GM18519 (cell line): ENCODE results near the gene TBX19.

Experiments
- ATAC-seq: cut with Tn5 transposase; IDR thresholded peaks from one replicate; pipeline ENCODE4 v1.9.1; 2021; ENCODE audit warnings: mild to moderate bottlenecking, moderate library complexity; ENCODE audit not compliant: unreplicated experiment, low FRiP score

The TBX19 gene

DNA sequence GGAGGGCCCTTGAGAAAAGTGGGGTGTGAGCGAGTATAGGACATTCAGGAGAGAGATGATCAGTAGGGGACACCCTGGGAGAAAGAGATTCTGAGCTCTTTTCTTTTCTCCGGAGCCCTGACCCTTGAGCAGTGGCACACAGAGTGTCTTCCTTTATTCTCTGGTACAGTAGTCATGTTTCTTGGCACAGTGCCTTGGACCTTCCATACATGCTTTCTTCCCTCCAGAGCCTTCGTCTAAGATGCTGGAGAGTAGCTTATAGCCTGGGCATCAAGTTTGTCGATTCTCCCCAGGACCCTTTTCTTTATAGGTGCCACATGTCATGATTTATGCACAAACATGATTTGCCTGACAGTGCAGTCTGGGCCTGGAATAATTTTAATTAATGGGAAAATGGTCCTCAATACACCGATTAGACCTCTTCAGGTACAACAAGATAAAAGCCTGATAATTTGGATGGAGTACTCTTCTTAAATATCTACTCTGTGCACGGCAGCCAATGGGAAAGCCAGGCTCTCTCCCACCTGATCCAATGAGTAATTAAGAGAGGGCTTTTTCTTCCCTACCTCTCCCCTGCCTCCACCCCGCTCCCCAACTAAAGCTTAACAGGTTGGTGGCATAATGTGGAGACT lies at the start of gene TBX19:
Gene TBX19, plus strand, starts transcription at position 582 of the 632 bp plus-strand sequence. CDS start 214 bp downstream, outside the sequence.
- no peak for ATAC-seq

GRCh38 chr1:168234846-168235547 lies 45.7 kb upstream of the TBX19 start:
- ATAC-seq, result peak; percentile 70

DNA sequence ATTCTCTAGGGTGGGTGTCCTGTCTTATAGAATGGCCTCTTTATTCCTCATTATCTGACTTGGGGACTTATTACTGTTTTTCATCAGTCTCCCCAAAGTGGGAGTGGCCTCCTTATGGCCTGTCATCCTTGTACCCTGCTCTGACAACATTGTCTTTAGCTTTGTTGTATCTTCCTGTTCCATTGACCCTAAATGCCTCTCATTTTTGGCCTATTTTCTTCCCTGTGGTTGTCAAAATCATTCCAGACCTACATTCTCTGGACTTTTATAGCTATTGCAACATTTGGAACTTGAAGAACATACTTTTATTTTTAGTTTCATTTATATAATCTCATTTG lies 45.2 kb upstream of the TBX19 start:
- ATAC-seq, result no peak

DNA sequence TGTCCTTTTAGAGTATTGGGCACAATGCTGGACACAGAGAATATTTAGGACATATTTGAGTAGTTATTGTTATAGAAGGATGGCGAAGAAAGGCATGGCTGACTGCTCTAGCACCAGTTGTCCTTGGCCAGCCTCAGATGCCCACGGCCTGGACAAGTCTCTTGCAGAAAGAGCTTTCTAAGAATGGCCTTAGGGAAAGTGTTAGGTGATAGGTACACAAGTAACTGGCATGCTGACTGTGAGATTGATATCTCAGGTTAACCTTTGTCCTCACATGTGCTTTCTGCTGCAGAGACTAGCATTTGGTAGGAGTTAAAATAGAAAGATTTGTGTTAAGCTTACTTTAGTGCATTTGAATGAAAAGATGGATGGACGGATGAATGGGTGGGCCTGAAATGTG lies 44.7 kb upstream of the TBX19 start:
- no peak for ATAC-seq

GRCh38 chr1:168236836-168237611 lies 43.7 kb upstream of the TBX19 start:
- ATAC-seq, result no peak

- ATAC-seq, result no peak
These were observed 37.5 kb upstream of the TBX19 start for GRCh38 chr1:168243198-168243597.

GRCh38 chr1:168243636-168244212 lies 37.0 kb upstream of the TBX19 start:
- ATAC-seq, result no peak

DNA sequence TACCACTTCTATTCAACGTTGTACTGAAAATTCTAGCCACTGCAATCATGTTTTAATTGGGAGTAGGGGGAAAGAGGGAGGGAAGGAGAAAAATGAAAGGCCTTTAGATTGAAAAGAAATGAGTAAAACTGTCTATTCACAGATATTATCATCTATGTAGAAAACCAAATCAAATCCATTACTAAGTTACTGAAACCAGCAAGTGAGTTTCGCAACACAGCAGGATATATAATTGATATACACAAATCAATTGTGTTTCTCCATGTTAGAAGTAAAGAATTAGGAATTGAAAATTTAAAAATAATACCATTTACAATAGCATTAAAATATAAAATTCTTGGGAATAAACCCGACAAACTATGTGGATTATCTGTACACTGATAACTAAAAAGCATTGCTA lies 35.6 kb upstream of the TBX19 start:
- no peak for ATAC-seq

DNA sequence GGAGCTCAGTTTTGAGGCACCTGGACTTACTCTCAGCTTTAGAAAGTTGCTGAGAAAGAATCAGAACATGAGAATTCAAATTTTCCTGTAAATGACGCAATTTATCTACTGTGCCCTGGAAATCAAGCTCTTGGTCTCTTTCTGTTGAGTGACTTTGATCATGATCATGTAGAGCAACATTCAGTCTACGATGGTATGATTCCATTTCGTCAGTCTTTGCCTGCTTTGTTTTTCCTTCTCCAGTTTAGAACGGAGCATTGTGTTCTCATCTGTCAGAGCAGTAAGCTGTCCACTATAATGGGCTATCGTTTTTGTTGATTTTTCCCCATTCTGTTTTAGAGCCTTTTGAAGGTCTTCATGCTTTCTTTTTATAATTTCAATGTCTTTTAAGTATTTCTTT lies 34.2 kb upstream of the TBX19 start:
- ATAC-seq, result no peak

- no peak for ATAC-seq
These were observed 28.4 kb upstream of the TBX19 start for GRCh38 chr1:168252204-168252733.

GRCh38 chr1:168256164-168256563 lies 24.5 kb upstream of the TBX19 start:
- no peak for ATAC-seq

DNA sequence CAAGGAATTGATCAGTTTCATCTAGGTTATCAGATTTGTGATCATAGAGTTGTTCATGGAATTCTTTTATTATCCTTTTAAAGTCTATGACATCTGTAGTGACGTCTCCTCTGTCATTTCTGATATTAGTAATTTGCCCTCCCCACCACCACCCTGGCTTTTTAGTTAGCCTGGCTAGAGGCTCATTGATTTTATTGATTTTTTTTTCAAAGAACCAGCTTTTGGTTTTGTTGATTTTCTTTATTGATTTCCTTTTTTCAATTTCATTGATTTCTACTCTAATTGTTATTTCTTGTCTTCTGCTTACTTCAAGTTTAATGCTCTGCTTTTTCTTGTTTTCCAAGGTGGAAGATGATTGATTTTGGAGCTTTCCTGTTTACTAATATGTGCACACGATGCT lies 23.3 kb upstream of the TBX19 start:
- no peak for ATAC-seq

DNA sequence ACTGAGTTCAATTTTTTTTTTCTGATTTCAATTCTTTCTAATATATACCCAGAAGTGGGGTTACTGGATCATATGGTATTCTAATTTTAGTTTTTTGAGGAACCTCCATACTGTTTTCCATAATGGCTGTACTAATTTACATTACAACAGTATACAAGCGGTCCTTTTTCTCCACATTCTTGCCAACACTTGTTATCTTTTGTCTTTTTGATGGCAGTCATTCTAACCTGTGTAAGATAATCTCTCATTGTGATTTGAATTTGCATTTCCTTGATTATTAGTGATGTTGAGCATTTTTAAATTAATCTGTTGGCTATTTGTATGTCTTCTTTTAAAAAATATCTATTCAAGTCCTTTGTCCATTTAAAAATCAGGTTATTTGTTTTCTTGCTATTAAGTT lies 21.1 kb upstream of the TBX19 start:
- ATAC-seq, result no peak

- no peak for ATAC-seq
These were observed 20.3 kb upstream of the TBX19 start for GRCh38 chr1:168260393-168260792.

- ATAC-seq, result no peak
These were observed 19.3 kb upstream of the TBX19 start for GRCh38 chr1:168261390-168261789.

DNA sequence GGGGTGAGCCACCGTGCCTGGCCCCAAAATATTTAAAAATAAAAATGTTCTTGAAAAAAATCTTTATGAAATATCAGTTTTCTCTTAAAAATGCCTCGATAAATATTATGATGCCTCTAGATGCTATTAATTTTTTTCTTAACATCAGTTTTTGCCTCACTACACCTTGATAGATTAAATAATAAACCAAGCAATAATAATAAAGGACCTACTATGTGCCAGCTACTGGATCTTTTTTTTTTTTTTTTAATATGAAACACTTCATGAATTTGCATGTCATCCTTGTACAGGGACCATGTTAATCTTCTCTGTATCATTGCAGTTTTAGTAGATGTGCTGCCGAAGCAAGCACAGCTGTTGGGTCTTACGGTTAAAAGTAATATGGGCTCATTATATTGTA lies 17.5 kb upstream of the TBX19 start:
- ATAC-seq, result no peak

DNA sequence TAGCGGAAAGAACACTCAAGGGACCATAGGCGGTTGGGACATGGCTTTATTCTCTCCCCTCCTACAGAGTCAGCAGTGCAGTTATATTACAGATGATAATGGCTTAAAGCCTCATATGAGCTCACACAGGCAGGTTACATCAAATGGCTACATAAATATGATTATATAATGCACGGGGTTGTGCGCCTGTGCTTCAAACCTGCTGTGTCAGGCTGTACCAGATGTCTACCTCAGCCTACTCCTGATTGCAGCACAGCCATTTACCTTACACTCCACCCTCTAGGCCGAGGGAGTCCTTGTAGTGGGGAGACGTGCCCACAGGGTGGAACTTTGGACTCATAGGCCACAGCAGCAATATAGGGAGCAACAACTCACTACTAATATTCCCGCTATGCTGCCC lies 16.4 kb upstream of the TBX19 start:
- ATAC-seq, result no peak

DNA sequence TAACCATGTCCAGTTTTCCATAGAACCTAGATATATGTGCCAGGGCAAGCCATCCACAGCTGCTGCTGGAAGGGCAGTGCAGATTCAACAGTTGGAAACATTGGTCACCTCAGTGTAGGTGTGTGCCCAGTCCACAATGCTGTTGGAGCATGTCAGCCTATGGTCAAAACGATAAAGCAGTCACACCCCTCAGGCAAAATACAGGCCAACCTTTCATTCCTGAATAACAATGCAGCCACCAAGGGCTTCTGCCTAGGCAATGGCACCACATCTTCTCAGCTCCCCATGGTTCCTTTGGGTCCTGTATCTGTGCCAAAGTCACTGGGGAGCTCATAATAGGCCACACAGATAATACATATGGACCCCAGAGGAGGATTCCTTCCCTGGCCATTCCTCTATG lies 15.1 kb upstream of the TBX19 start:
- no peak for ATAC-seq

DNA sequence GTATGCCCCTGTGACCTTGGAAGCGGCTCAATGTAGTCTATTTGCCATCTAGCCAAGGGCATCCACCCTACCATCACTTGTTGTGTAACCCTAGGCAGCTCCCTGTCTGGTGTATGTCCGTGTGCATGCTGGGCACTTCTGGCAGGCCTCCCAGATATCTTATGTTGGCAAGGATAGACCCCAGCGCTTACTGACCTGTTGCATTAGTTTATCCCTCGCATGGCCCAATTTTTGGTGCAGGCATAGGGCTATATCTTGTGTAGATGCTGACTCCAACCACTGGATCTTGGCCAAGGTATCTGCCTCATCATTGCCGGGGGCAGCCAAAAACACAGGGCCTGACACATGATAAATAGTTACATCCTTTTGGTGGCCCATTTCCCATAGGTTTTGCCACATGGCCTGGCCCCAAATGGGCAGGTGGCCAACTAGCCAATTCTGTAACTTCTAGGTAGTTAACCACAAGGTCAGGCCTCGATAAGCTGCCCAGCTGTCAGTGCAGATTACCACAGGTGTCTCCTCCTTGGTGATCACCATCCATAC lies 14.0 kb upstream of the TBX19 start:
- ATAC-seq, result no peak

GRCh38 chr1:168271636-168272035 lies 9.0 kb upstream of the TBX19 start:
- ATAC-seq, result no peak

DNA sequence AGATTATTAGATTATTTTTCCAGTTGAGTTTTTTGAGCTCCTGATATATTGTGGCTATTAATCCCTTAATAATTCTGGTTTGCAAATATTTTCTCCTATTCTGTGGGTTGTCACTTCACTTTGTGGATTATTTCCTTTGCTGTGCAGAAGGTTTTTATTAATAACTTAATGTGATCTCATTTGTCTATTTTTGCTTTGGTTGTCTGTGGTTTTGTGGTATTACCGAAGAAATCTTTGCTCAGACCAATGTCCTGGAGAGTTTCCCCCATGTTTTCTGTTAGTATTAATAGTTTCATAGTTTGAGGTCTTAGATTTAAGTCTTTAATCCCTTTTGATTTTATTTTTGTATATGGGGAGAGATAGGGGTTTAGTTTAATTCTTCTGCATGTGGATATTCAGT lies 7.1 kb upstream of the TBX19 start:
- no peak for ATAC-seq
